ENCODE results near the gene SHISA6. TPM values are rescaled to one million over a fixed set of nuclear protein-coding genes. Genes with fewer than 3 reads are reported as not detected.

SHISA6 gene
- total RNA-seq, 1 experiment from 2014 or later, result 2.9 TPM

DNA sequence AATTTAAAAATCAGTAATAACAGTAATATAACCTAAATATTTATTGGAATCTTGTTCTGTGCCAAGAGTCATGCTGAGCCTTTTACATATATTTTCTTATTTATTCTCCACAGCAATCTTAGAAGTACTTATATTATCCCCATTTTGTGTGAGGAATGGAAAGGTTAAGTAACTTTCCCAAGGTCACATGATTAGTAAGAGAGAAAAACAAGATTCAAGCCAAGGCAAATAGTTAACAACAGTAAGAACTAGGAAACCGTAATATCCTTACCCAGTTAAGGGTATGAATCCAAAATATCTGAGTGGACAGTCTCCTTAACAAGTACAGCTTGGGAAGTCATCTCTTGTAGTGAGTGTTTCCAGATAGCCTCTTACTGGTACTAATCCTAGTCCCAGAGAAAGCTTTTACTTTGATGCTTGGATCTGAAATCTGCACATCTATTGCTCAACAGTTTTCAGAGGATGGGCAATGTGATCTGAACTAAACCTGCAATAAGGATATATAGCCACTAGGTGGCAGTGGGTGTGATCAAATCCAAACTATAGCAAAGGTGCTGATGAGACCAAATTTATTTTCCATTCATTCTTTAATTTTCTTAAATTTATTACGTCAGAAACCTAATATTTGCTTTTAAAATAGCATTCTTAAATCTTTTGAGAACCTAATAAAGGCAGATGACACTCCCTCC lies 23.3 kb downstream of the SHISA6 start:
- TF ChIP-seq, protein P1, sequence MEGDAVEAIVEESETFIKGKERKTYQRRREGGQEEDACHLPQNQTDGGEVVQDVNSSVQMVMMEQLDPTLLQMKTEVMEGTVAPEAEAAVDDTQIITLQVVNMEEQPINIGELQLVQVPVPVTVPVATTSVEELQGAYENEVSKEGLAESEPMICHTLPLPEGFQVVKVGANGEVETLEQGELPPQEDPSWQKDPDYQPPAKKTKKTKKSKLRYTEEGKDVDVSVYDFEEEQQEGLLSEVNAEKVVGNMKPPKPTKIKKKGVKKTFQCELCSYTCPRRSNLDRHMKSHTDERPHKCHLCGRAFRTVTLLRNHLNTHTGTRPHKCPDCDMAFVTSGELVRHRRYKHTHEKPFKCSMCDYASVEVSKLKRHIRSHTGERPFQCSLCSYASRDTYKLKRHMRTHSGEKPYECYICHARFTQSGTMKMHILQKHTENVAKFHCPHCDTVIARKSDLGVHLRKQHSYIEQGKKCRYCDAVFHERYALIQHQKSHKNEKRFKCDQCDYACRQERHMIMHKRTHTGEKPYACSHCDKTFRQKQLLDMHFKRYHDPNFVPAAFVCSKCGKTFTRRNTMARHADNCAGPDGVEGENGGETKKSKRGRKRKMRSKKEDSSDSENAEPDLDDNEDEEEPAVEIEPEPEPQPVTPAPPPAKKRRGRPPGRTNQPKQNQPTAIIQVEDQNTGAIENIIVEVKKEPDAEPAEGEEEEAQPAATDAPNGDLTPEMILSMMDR (conservative IDR thresholded peaks at IDR 0.05), result peak; percentile 73
- Histone ChIP-seq H2AFZ (ENCODE audit: low read length) (no peak overlapping the region), H3K4me2 (ENCODE audit: insufficient read depth, insufficient read length, low read length) (no peak overlapping the region), H4K8ac (replicated peaks; ENCODE audit: insufficient read length, low read depth, low read length) (no peak overlapping the region), H3K23me2 (ENCODE audit: insufficient read length, low read depth, low read length, poor library complexity, severe bottlenecking) (no peaks in the 10 kb centered on the region), H3K18ac (ENCODE audit: insufficient read length, low read depth, low read length) (no peak overlapping the region), H3K27ac (ENCODE audit: insufficient read length, low read depth, low read length) (no peak overlapping the region), H3K56ac (ENCODE audit: insufficient read length, low read depth, low read length) (no peak overlapping the region), H3K9ac (ENCODE audit: extremely low read depth, insufficient read length, low read length) (no peak overlapping the region), H2BK120ac (ENCODE audit: low read depth, low read length, poor library complexity, severe bottlenecking) (no peak overlapping the region), H3K27me3 (ENCODE audit: insufficient read depth, low read length) (no peaks in the 10 kb centered on the region), H3K79me1 (ENCODE audit: insufficient read depth, low read depth, low read length, poor library complexity, severe bottlenecking) (no peaks in the 10 kb centered on the region), H4K91ac (ENCODE audit: insufficient read length, low read depth, low read length) (no peak overlapping the region), H2AK5ac (ENCODE audit: insufficient read length, low read length) (no peak overlapping the region), H2BK15ac (ENCODE audit: low read depth, low read length) (no peak overlapping the region), H3K23ac (ENCODE audit: insufficient read length, low read depth, low read length) (no peak overlapping the region), H2BK5ac (ENCODE audit: insufficient read length, low read length) (no peak overlapping the region), H3K14ac (ENCODE audit: insufficient read depth, low read length) (no peak overlapping the region), H4K20me1 (ENCODE audit: control insufficient read depth, insufficient read depth, insufficient read length) (no peaks in the 10 kb centered on the region), H2BK20ac (ENCODE audit: low read depth, low read length, poor library complexity, severe bottlenecking) (no peak overlapping the region), H3K4ac (ENCODE audit: low read depth, low read length) (no peak overlapping the region), H3K4me1 (ENCODE audit: insufficient read depth, low read length) (no peaks in the 10 kb centered on the region), H3K9me3 (ENCODE audit: control insufficient read depth, low read depth, low read length) (no peaks in the 10 kb centered on the region), H2BK12ac (ENCODE audit: insufficient read length, low read depth, low read length) (no peak overlapping the region), H3T11ph (ENCODE audit: low read length) (no peak overlapping the region), H3K79me2 (ENCODE audit: insufficient read depth, low read length) (no peaks in the 10 kb centered on the region), H4K5ac (ENCODE audit: insufficient read length, low read depth, low read length) (no peak overlapping the region)
- H3K36me3 Mint-ChIP-seq (ENCODE audit: insufficient read depth in 1 of 3, low read depth in 3 of 3), result peaks cover 17 to 33% (median 19%) of the 10 kb centered on the region in 3 experiments
- H3K9me3 Mint-ChIP-seq, result peaks cover 23 to 27% of the 10 kb centered on the region in 2 experiments
- no peak overlapping the region for H3K4me3 Mint-ChIP-seq
- WGBS (ENCODE audit: extremely low coverage, insufficient read length, low lambda C conversion rate), result no CpG with 5 or more reads among the region's 2 CpGs
- no peak overlapping the region for H3K27ac Mint-ChIP-seq
- H3K27me3 Mint-ChIP-seq (ENCODE audit: low read depth), result peaks cover 2% of the 10 kb centered on the region; the same call in 1 of the 2 replicates
- DNase-seq, result no peak
- peaks cover 9% of the 10 kb centered on the region in 2 experiments for H3K4me1 Mint-ChIP-seq
